Measurements from ENCODE around the gene PCBP4. TPM values are rescaled to one million over a fixed set of nuclear protein-coding genes. Genes with fewer than 3 reads are reported as not detected.

PCBP4 gene
- total RNA-seq, 1 donor from 2014 or later = 10.3 TPM

DNA sequence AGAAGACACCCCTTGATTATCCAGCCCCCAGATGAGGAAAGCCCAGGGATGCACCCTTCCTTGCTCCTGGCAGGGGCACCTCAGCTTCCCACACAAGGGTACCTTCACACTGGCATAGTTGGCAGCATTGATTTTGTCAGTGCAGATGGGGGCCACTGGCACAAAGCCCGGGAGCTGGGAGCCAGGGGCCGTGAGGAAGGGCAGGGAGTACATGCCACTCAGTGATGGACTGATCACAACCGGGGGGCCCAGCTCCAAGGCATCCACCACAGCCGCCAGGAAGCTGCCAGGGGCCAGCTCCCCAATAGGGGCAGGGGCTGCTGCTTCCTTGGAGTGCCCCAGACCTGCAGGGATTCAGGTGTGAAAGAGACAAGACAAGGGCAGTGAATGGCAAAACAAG, 2.6 kb upstream of the PCBP4 start:
- DNase-seq = no peak
- Mint-ChIP-seq H3K9me3 (no peaks in the 10 kb centered on the region), H3K36me3 (ENCODE audit: low read depth) (peaks cover 6% of the 10 kb centered on the region), H3K4me3 (no peak overlapping the region), H3K27ac (no peak overlapping the region), H3K27me3 (peaks cover 5% of the 10 kb centered on the region), H3K4me1 (peaks cover 30% of the 10 kb centered on the region)
- CTCF ChIA-PET = no interaction called here
- ATAC-seq (ENCODE audit: low read depth) = no peak
- POLR2A ChIA-PET = interaction anchor here (1.0 kb wide), 1 partner anchor 26 kb away, joined by 3 read pairs; the partner anchor contains the start of gene RPL29
- TF ChIP-seq, protein P1, sequence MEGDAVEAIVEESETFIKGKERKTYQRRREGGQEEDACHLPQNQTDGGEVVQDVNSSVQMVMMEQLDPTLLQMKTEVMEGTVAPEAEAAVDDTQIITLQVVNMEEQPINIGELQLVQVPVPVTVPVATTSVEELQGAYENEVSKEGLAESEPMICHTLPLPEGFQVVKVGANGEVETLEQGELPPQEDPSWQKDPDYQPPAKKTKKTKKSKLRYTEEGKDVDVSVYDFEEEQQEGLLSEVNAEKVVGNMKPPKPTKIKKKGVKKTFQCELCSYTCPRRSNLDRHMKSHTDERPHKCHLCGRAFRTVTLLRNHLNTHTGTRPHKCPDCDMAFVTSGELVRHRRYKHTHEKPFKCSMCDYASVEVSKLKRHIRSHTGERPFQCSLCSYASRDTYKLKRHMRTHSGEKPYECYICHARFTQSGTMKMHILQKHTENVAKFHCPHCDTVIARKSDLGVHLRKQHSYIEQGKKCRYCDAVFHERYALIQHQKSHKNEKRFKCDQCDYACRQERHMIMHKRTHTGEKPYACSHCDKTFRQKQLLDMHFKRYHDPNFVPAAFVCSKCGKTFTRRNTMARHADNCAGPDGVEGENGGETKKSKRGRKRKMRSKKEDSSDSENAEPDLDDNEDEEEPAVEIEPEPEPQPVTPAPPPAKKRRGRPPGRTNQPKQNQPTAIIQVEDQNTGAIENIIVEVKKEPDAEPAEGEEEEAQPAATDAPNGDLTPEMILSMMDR (IDR thresholded peaks at IDR 0.05) = no peak
- intact Hi-C loops (cut with micrococcal nuclease) = loop anchor here (10.0 kb wide), 1 partner anchor 1355 kb away; the partner anchor contains the start of genes CISH and MAPKAPK3

DNA sequence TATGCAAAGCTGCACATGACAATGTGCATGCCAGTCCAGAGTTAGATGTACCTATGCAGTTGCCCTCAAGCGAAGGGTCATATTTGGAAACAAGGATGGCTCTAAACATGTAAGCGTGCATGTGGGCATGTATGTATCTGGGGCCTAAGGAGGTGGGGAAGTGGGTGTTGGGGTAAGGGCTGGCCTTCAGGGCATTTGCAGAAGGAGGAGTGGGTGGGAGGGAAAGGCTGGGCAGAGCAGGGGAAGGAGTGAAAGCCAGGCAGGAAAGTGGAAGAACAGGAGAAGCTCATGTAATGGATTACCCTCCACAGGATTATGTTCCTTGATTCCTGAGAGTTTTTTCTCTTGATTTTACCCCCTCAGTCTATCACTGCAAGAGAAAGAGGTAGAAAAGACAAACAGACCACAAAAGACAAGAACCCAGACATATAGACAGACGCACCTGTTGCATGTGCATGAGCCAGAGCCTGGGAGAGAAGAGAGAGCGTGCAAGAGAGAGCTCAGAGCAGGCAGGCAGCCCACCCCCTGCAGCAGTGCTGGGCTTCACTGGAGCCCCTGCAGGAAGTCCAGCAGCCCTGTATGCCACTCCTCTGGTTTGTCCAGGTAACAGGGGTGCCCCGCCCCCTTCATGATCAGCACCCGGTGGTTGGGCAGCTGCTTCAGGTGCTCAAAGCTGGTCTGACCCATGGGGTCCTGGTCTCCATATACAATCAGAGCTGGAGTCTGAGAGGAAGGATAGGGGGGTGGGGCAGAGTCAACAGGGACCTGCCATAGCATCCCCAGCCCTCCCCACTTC, 1.8 kb upstream of the PCBP4 start:
- Mint-ChIP-seq H3K27ac (no peak overlapping the region), H3K9me3 (no peaks in the 10 kb centered on the region), H3K4me3 (peak overlapping the region; percentile 61), H3K36me3 (ENCODE audit: low read depth) (peaks cover 6% of the 10 kb centered on the region), H3K4me1 (peaks cover 23% of the 10 kb centered on the region), H3K27me3 (peaks cover 5% of the 10 kb centered on the region)
- intact Hi-C loops (cut with micrococcal nuclease) = no loop called here
- no peak for DNase-seq
- ChIA-PET CTCF (no interaction called here), POLR2A (interaction anchor here (1.0 to 2.4 kb wide), 2 partner anchors 27 kb away, joined by 3 to 7 read pairs; partner anchors contain the start of gene RPL29)
- no peak for ATAC-seq (ENCODE audit: low read depth)
- TF ChIP-seq, protein P1 (IDR thresholded peaks at IDR 0.05) = no peak

DNA sequence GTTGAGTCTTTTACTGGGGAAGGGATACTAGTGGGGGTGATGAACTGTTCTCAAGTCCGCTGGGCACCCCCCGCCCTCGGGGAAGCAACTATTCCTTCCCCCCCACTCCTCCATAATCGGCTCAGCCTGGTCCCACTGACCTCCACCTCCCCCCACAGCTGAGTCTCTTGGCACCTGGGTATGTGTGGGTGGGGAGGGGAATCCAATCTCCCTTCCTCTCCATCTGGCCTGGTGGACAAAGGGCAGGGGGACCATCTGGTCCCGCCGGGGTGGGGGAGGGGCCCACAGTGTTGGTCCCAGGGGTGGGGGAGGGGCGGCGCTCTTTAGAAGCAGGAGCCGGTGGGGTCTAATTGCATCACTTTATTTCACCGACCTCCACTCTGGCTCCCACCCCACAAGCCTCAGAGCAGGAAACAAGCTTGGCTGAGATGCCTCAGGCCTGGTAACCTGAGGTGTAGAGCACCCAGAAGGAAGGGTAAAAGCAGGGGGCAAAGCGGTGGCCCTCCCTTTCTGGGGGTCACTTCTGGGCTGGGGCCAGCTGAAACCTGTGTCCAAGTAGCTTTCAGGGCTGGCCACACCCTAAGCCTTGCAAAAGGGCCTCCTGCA, 1.0 kb upstream of the PCBP4 start:
- H3K27ac Mint-ChIP-seq = no peak overlapping the region
- peak overlapping the region; percentile 85 for H3K4me3 Mint-ChIP-seq
- peaks cover 17% of the 10 kb centered on the region for H3K4me1 Mint-ChIP-seq
- intact Hi-C loops (cut with micrococcal nuclease) = no loop called here
- POLR2A ChIA-PET = interaction anchor here (0.6 to 2.4 kb wide), 4 partner anchors 14 to 564 kb away, joined by 3 to 7 read pairs (median 5); partner anchors contain the start of genes ACY1 and RPL29
- H3K27me3 Mint-ChIP-seq = peaks cover 5% of the 10 kb centered on the region
- CTCF ChIA-PET = interaction anchor here (1.4 kb wide), 1 partner anchor 26 kb away, joined by 3 read pairs; the partner anchor contains the start of gene PARP3
- DNase-seq (no peak), ATAC-seq (ENCODE audit: low read depth) (no peak)
- TF ChIP-seq, protein P1 (IDR thresholded peaks at IDR 0.05) = no peak
- no peaks in the 10 kb centered on the region for H3K9me3 Mint-ChIP-seq
- H3K36me3 Mint-ChIP-seq (ENCODE audit: low read depth) = peaks cover 1% of the 10 kb centered on the region

DNA sequence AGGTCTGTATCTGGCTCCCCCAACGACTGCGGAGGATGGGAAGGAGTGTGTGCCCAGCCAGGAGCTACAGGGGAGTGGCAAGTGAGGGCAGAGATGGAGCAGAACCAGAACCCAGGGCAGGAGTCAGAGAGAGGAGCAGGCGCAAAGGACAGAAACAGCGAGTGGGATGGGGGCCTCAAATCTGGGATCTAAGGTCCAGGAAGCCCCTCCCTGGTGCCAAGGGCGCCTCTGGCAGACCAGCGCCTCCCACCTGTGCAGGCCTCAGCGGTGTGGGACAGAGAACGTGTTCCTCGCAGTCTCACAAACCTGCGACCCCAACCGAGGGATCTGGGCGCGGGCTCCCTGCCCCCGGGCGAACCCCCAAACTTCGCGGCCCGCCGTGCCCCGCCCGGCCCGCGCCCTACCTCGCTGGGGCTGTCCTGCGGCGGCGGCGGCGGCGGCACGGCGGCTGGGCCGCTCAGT, 301 bp downstream of the PCBP4 start:
- Mint-ChIP-seq H3K27me3 (peaks cover 5% of the 10 kb centered on the region), H3K4me3 (peak overlapping the region; percentile 77), H3K9me3 (no peaks in the 10 kb centered on the region), H3K36me3 (ENCODE audit: low read depth) (peaks cover 1% of the 10 kb centered on the region), H3K27ac (no peak overlapping the region), H3K4me1 (peaks cover 15% of the 10 kb centered on the region)
- intact Hi-C loops (cut with micrococcal nuclease) = loop anchor here (1.0 kb wide), 1 partner anchor 11 kb away; no protein-coding TSS in a partner anchor
- DNase-seq (peak; percentile 39), ATAC-seq (ENCODE audit: low read depth) (peak; percentile 70)
- TF ChIP-seq, protein P1 (IDR thresholded peaks at IDR 0.05) = no peak
- CTCF ChIA-PET = interaction anchor here (1.4 kb wide), 1 partner anchor 24 kb away, joined by 3 read pairs; the partner anchor contains the start of gene PARP3
- POLR2A ChIA-PET = interaction anchor here (0.6 to 2.4 kb wide), 6 partner anchors 8 to 583 kb away, joined by 3 to 7 read pairs (median 4); partner anchors contain the start of genes ABHD14A, ACY1, PARP3 and RPL29
